HG02588 (cell line): ENCODE measurements around the gene ESF1.

Experiments
- ATAC-seq: cut with Tn5 transposase; IDR thresholded peaks from one replicate; pipeline ENCODE4 v1.9.1; 2021; ENCODE audit warnings: mild to moderate bottlenecking, moderate library complexity; ENCODE audit not compliant: unreplicated experiment

Gene ESF1

DNA sequence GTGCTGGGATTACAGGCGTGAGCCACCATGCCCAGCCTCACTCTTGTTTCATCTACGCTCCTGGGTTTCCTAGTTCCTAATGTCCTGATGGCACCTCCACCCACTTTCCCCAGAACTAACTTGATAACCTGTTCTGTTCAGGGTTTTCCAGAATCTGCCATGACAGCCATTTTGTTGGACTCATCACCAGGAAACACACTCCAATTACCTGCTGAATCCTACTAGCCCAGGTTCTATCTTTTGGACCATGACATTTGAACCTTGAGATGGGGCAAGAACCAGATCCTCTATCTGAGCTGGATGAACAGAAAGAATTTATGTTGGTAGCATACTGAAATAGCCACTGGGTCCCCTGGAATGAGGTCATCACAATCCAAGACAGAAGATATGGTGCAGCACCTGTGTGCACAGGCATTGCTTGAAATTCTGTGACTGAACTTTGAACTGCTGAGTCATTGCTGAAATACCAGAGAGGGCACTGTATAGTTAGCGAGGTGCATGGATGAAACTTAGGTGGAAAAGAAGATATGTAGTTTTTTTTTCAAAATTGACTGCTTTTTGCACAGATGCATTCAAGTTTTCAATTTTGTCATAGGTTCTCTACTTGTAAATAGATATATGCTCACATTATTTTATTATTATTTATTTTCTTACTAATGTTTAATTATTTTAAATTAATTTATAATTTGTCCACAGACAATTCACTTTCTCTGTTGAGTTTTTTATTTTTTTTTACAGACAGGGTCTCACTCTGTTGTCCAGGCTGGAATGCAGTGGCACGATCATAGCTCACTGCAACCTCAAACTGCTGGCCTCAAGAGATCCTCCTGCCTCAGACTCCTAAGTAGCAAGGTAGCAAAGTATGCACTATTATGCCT lies 103.2 kb downstream of the ESF1 start:
- peak; percentile 91 for ATAC-seq

DNA sequence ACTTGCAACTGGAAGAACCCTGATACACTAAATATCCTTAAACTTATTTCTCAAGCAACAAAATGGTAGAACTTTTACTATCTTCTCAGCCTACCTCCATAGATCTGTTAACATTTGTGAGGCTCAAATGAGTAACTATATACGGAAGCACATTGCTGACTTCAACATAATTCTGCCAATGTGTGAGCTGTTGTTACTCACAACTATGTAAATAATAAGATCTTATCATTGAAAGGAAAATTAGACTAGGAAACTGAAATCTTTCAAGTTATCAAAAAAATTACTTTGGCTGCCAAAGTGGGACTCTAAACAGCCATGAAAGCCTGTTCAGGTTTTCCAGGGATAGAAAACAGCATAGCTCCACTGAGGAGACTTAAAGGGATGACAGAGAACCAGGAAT lies 105.8 kb downstream of the ESF1 start:
- no peak for ATAC-seq

GRCh38 chr20:13677241-13677640 lies 107.5 kb downstream of the ESF1 start:
- ATAC-seq: no peak

- ATAC-seq: no peak
These were observed 108.0 kb downstream of the ESF1 start for GRCh38 chr20:13676682-13677081.

DNA sequence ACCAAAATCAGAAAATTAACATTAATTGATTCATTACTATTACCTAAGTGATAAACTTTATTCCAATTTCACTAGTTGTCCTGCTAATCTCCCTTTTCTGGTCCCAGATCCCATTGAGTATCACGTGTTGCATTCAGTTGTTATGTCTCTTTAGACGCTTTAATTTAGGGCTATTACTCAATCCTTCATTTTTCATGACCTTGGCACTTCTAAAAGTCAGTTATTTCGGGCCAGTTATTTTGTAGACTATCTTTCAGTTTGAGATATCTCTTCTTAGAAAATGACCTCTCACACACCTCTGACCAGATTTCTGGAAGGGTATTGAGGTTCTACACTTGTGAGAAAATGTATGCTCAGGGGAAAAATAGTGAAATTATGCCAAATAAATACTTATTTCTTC lies 112.0 kb downstream of the ESF1 start:
- no peak for ATAC-seq

- no peak for ATAC-seq
These were observed 112.8 kb downstream of the ESF1 start for GRCh38 chr20:13671916-13672378.

DNA sequence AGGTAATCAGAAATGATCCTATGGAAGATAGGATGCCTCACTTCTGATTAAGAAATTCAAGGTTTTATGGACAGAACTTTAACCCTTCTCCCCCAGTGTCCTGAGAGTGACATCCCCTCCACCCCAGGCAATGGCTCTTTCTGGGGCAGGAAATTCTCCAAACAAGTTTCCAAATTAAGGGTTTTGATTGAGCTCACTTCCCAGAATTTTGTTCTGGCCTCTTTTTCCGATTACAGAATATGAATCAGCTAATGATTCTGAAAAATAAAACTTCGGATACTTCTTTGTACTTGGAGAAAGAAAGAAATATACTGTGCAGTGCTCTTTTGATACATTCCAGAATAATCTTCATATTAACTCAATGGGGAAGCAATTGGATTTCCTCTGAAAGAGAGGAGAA lies 113.2 kb downstream of the ESF1 start:
- no peak for ATAC-seq

DNA sequence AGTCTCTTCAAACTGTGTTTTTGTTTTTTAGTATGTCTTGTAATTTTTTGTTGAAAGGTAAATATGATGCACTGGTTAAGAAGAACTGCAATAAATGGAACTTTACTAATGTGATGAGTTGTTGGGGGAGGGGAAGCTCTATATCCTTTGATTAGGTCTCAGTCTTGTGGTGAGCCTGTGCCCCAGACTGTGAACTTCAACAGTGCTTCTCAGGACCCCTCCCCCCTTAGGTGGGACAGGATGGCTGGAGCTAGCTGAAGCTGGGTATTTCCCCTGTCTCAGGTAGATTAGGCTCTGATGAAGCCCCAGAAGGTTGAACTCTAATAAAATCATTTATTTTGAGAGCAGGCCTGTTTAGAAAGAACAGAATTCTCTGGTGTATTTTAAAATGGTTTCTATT lies 114.6 kb downstream of the ESF1 start:
- ATAC-seq: no peak

- no peak for ATAC-seq
These were observed 118.9 kb downstream of the ESF1 start for GRCh38 chr20:13665709-13666395.
